Skin epidermis (tissue), 12 donors: Measurements from ENCODE around the gene POLR2C.
"Not testable (repeated sequence)": the region's sequence is repeated elsewhere in the genome, so short reads cannot be mapped to it uniquely, and the experiment has no call there.

Source experiments
- H3K27ac ChIP-seq, 21 experiments: fragments of 200-600 bp; sonication (generic) in 11 of 21; one replicate each; pipeline ENCODE4 v1.5.0; 2020; ENCODE audit warnings: mild to moderate bottlenecking in 3 of 21, inconsistent platforms in 2 of 21, moderate library complexity in 2 of 21
- H3K4me3 ChIP-seq, 7 experiments: fragments of 200-600 bp; sonication (generic) in 2 of 7; one replicate each; pipeline ENCODE4 v1.5.0; 2020; ENCODE audit warnings: inconsistent platforms in 2 of 7, mild to moderate bottlenecking in 2 of 7, moderate library complexity in 1 of 7

Gene POLR2C

GRCh38 chr16:57462209-57462977 is at the start of gene POLR2C:
Gene POLR2C (plus strand): TSS chr16:57462679. CDS start chr16:57462725, 46 bp downstream.
- H3K4me3 ChIP-seq, result peak within 1 kb of the TSS; percentile 69 to 100 (median 88)
- H3K27ac ChIP-seq, result peak within 1 kb of the TSS; percentile 77 to 98 (median 95)

GRCh38 chr16:57413301-57413730 is 49.2 kb upstream of the POLR2C start:
- no peak overlapping the region for H3K27ac ChIP-seq
- H3K4me3 ChIP-seq, result no peak overlapping the region

DNA sequence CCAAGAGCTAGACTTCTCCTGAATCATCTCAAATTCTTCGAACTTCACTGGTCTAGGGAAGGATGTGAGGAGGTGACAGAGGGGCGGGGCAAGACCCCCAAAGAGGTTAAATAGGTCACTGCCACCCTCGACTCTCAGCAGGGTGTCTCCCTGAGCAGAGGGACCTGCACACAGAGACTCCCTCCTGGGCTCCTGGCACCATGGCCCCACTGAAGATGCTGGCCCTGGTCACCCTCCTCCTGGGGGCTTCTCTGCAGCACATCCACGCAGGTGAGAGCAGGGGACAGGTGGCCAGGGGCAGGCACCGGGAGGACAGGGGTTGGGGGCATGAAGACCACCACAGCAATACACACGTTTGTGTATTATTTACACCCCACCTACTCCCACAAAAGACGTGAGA is 48.7 kb upstream of the POLR2C start:
- H3K27ac ChIP-seq, result no peak overlapping the region

DNA sequence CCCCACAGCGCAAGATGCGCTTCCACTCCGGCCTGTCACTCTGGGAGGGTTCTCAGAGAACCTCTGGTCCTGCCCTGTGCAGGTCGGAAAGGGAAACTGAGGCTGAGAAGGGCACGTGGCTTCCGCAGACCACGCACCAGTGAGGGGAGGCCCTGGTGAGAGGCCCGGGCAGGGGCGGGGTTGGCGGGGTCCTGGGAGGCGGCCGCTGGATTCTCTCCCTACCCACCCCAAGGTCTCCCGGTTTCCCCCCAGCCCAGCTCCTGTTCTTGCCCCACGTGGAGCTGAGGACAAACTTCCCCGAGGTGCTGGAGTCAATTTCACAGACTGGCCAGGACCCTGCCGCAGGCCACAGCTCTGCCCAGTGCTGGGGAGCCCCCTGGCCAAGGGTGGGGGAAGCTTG is 46.4 kb upstream of the POLR2C start:
- H3K27ac ChIP-seq, result peak overlapping the region in 4 of 21 experiments; percentile 15 to 73 (median 46)

More for the DNA sequence above, 48.7 kb upstream of the POLR2C start:
- H3K4me3 ChIP-seq, result no peak overlapping the region

GRCh38 chr16:57419506-57419905 is 43.0 kb upstream of the POLR2C start:
- Histone ChIP-seq H3K27ac (peak overlapping the region in 2 of 21 experiments; percentile 4 to 18), H3K4me3 (no peak overlapping the region)

More for the DNA sequence above, 46.4 kb upstream of the POLR2C start:
- H3K4me3 ChIP-seq, result no peak overlapping the region

- Histone ChIP-seq H3K4me3 (no peak overlapping the region), H3K27ac (no peak overlapping the region)
Observed at GRCh38 chr16:57422026-57422944, 40.2 kb upstream of the POLR2C start.

- H3K27ac ChIP-seq, result no peak overlapping the region
- no peak overlapping the region for H3K4me3 ChIP-seq
Observed at GRCh38 chr16:57423152-57423551, 39.3 kb upstream of the POLR2C start.

DNA sequence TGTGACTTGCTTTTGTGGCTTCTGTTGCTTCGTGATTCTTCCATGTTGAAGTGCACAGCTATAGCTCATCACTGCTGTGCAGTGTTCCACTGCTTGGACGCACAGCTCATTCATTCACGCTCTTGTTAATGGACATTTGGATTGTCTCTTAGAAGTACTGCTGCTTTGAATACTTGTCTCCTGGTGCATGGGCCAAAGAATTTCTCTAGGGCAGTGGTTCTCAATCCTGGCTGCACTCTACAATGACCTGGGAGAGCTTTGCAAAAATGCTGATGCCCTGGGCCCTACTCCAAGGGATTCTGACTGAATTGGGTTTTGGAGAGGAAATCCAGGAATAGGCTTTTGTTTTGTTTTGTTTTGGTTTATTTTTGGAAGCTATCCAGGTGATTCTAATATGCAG is 37.9 kb upstream of the POLR2C start:
- H3K27ac ChIP-seq, result no peak overlapping the region
- H3K4me3 ChIP-seq, result no peak overlapping the region

GRCh38 chr16:57426356-57426755 is 36.1 kb upstream of the POLR2C start:
- H3K27ac ChIP-seq, result no peak overlapping the region
- no peak overlapping the region for H3K4me3 ChIP-seq

- H3K4me3 ChIP-seq, result no peak overlapping the region
- H3K27ac ChIP-seq, result no peak overlapping the region
Observed at GRCh38 chr16:57427307-57427706, 35.2 kb upstream of the POLR2C start.

- Histone ChIP-seq H3K4me3 (no peak overlapping the region), H3K27ac (no peak overlapping the region)
Observed at GRCh38 chr16:57427824-57428223, 34.7 kb upstream of the POLR2C start.

DNA sequence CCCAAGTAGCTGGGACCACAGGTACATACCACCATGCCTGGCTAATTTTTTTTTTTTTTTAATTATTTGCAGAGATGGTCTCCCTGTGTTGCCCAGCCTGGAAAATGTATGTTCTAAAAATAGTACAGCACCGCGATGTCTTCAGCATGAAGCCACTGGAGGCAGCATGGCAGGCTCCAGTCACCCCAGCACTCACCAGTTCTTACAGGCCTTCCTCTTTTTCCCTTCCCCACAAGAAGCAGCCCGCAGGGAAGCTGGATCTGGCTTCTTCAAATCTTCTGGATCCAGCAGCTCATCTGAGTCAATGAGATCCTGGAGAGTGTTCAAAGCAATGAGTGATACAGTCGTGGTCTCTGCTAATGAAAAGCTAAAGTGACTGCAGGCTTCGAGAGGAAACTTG is 31.5 kb upstream of the POLR2C start:
- Histone ChIP-seq H3K27ac (no peak overlapping the region), H3K4me3 (no peak overlapping the region)

- Histone ChIP-seq H3K4me3 (no peak overlapping the region), H3K27ac (peak overlapping the region in 1 of 21 experiments; percentile 2)
Observed at GRCh38 chr16:57432505-57432904, 30.0 kb upstream of the POLR2C start.

DNA sequence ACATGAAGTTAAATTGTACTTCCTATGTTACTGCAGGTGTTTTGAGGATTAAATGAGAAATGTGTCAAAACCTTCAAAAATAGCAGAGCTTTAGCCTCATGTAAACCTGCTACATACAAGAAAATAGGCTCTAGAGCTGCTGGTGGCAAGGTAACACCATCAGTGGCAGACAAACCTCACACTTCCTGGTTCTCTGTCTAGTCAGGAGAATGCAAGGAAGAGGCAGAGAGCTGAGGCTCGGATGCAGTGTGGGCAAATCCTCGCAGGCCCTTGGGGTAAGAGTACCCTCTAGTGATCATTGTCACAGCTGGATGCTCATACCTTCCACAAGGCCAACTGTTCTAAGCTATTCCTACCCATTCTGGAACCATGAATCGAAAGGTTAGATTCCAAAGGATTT is 29.5 kb upstream of the POLR2C start:
- peak overlapping the region in 1 of 21 experiments; percentile 2 for H3K27ac ChIP-seq
- H3K4me3 ChIP-seq, result no peak overlapping the region

DNA sequence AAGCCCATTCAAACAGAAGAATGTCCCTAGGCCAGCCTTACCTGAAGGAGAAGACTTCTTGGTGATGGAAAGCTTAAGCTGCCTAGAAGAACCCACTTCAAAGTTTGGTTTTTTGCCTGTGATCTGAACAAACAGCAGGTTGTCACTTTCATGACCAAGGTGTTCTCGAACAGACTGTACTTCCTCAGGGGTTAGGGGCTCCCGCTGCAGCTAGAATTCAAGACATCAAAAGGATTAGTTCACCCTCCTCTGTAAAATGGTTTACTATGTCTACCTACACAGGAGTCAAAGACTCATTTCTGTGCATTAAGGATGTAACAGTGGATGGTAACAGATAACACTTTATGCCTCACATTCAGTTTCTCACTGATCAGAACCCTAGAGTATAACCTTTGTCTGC is 28.5 kb upstream of the POLR2C start:
- no peak overlapping the region for H3K4me3 ChIP-seq
- no peak overlapping the region for H3K27ac ChIP-seq

DNA sequence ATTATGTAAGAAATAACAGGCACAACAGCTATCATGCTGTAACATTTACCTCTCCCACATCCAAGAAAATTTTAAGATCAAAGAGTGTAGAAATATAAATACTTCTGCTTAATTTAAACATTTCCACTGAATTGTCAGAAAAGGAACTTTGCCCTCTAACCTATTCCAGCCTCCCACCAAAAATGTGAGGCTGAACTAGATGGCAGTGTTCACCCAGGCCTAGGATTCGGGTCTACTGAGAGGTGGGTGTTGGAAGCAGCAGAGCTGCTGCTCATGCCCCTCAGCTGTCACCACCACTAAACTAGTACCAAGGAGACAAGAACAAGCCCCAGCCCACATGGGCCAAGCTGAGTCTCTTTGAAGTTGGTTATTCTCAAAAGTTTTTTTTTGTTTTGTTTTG is 26.6 kb upstream of the POLR2C start:
- no peak overlapping the region for H3K4me3 ChIP-seq
- no peak overlapping the region for H3K27ac ChIP-seq

DNA sequence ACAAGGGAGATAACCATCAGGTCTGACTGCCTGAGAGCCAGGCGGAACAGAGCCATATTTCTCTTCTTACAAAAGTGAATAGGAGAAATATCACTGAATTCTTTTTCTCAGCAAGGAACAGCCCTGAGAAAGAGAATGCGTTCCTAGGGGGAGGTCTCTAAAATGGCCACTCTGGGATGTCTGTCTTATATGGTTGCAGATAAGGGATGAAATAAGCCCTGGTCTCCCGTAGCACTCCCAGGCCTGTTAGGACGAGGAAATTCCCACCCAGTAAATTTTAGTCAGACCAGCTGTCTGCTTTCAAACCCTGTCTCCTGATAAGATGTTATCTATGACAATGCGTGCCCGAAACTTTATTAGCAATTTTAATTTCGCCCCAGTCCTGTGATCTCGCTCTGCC is 22.5 kb upstream of the POLR2C start:
- not testable (repeated sequence) for H3K27ac ChIP-seq, H3K4me3 ChIP-seq

- H3K27ac ChIP-seq, H3K4me3 ChIP-seq: not testable (repeated sequence)
Observed at GRCh38 chr16:57440551-57440950, 21.9 kb upstream of the POLR2C start.

DNA sequence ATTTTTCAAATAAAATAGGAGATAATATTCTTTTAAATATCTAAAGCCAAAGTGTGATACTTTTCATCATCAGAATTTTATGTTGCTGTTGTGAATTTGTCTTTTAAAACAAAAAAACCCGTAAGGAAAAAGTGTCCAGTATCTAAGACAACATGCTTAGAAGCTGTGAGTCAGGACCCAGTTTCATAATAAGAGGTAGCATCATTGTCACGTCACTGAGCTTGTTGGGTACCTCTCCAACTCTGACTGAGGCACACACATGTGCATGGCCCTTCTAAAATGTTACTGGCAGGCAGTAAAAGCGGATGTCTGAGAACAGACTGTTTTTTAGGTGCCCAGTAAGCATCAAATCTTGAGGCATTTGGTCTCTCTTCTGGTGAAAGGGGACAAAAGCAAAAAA is 17.8 kb upstream of the POLR2C start:
- Histone ChIP-seq H3K4me3 (no peak overlapping the region), H3K27ac (no peak overlapping the region)

DNA sequence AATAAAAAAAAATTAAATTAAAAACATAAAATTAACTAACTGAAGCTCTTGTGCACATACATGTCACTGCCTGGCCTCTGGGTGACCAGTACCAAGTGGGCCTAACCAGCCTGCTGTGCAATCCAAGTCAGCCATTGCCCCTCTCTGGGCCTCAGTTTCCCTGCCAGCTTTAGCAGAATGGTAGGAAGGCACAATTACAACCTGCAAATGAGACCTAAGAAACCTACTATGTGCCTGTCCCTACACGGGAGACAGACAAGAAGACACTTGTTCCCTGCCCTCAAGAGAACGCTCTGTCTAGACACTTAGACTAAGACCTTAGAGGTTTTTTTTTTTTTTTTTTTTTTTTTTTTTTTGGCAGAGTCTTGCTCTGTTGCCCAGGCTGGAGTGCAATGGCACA is 17.0 kb upstream of the POLR2C start:
- H3K27ac ChIP-seq, result no peak overlapping the region
- no peak overlapping the region for H3K4me3 ChIP-seq
